Left ventricle myocardium inferior (tissue), 1 donor: ENCODE data around the gene ASIC3. TPM values are rescaled to one million over a fixed set of nuclear protein-coding genes. Genes with fewer than 3 reads are reported as not detected.

Source experiments
- DNase-seq: peaks from one replicate; pipeline ENCODE4 v3.0.0-alpha.2; 2020
- H3K27ac ChIP-seq: fragments of 200-600 bp; replicated peaks from 2 replicates; pipeline ENCODE4 v1.8.0; 2021
- H3K27me3 ChIP-seq: fragments of 200-600 bp; 2 replicates; pipeline ENCODE4 v1.8.0; 2021; ENCODE audit warnings: low read depth
- H3K36me3 ChIP-seq: fragments of 200-600 bp; 2 replicates; pipeline ENCODE4 v1.8.0; 2021
- H3K4me1 ChIP-seq: fragments of 200-600 bp; 2 replicates; pipeline ENCODE4 v1.8.0; 2021
- H3K4me3 ChIP-seq: fragments of 200-600 bp; 2 replicates; pipeline ENCODE4 v1.8.0; 2021; ENCODE audit warnings: mild to moderate bottlenecking, moderate library complexity
- H3K9me3 ChIP-seq: fragments of 200-600 bp; replicated peaks from 2 replicates; pipeline ENCODE4 v1.8.0; 2021
- CTCF ChIP-seq: fragments of 200-600 bp; IDR thresholded peaks from 2 replicates; pipeline ENCODE4 v1.8.0; 2021; ENCODE audit warnings: antibody characterized with exemption, mild to moderate bottlenecking, borderline replicate concordance
- intact Hi-C: fragments of 100-400 bp; cut with micrococcal nuclease; formaldehyde crosslinking; loops from one replicate; pipeline ENCODE4 v1.11.0; 2022
- total RNA-seq: library from RNA; stranded (reverse); fragmentation: NEBNext Ultra II Directional; extraction: Animal tissue kit (Norgen Biotek cat#: 25700); gene quantifications from one replicate; pipeline ENCODE4 v1.2.1, GENCODE V29; 2021
- donor health status: DM: no; HTN: yes; CAD: no; lungs with severe emphysema.

ASIC3 gene
- total RNA-seq, 1 donor from 2014 or later: 5.3 TPM

- intact Hi-C loops: no loop called here
- Histone ChIP-seq H3K27ac (no peak overlapping the region), H3K27me3 (no peaks in the 10 kb centered on the region), H3K36me3 (peaks cover 100% of the 10 kb centered on the region), H3K4me1 (no peaks in the 10 kb centered on the region), H3K9me3 (no peaks in the 10 kb centered on the region), H3K4me3 (no peak overlapping the region)
- no peak for DNase-seq
- TF ChIP-seq CTCF: no peak
Measured at GRCh38 chr7:151070574-151070960, 22.2 kb downstream of the ASIC3 start.

- no peak for DNase-seq
- H3K36me3 ChIP-seq: peaks cover 100% of the 10 kb centered on the region
- H3K27me3 ChIP-seq: no peaks in the 10 kb centered on the region
- no peaks in the 10 kb centered on the region for H3K9me3 ChIP-seq
- no peaks in the 10 kb centered on the region for H3K4me1 ChIP-seq
- TF ChIP-seq CTCF: no peak
- intact Hi-C loops: no loop called here
- H3K27ac ChIP-seq: no peak overlapping the region
- H3K4me3 ChIP-seq: no peak overlapping the region
Measured at GRCh38 chr7:151071032-151071866, 22.9 kb downstream of the ASIC3 start.

GRCh38 chr7:151073990-151074389 lies 25.7 kb downstream of the ASIC3 start:
- H3K27me3 ChIP-seq: no peaks in the 10 kb centered on the region
- H3K36me3 ChIP-seq: peaks cover 73% of the 10 kb centered on the region
- DNase-seq: no peak
- H3K4me1 ChIP-seq: peaks cover 25% of the 10 kb centered on the region
- intact Hi-C loops: no loop called here
- no peak overlapping the region for H3K4me3 ChIP-seq
- no peak for TF ChIP-seq CTCF
- H3K27ac ChIP-seq: no peak overlapping the region
- H3K9me3 ChIP-seq: no peaks in the 10 kb centered on the region

- Histone ChIP-seq H3K9me3 (no peaks in the 10 kb centered on the region), H3K36me3 (peaks cover 63% of the 10 kb centered on the region), H3K27me3 (no peaks in the 10 kb centered on the region), H3K4me3 (no peak overlapping the region), H3K4me1 (peaks cover 36% of the 10 kb centered on the region), H3K27ac (no peak overlapping the region)
- no peak for TF ChIP-seq CTCF
- intact Hi-C loops: no loop called here
- no peak for DNase-seq
Measured at GRCh38 chr7:151074817-151075661, 26.7 kb downstream of the ASIC3 start.

- no peaks in the 10 kb centered on the region for H3K9me3 ChIP-seq
- DNase-seq: no peak
- no peak for TF ChIP-seq CTCF
- no peak overlapping the region for H3K4me3 ChIP-seq
- H3K36me3 ChIP-seq: peaks cover 57% of the 10 kb centered on the region
- no peak overlapping the region for H3K27ac ChIP-seq
- H3K4me1 ChIP-seq: peaks cover 41% of the 10 kb centered on the region
- no peaks in the 10 kb centered on the region for H3K27me3 ChIP-seq
- intact Hi-C loops: no loop called here
Measured at GRCh38 chr7:151075662-151075971, 27.3 kb downstream of the ASIC3 start.
